WTC11 (cell line): ENCODE results near the gene COX6B1. TPM values are rescaled to one million over a fixed set of nuclear protein-coding genes. Genes with fewer than 3 reads are reported as not detected.
A peak's percentile ranks its signal among the peaks of the same experiment; 100 is the strongest.

Source experiments
- ATAC-seq: fragments of 200-7000 bp; cut with Tn5 transposase; 2 replicates; pipeline ENCODE4 v1.10.0; 2021; ENCODE audit warnings: mild to moderate bottlenecking, moderate library complexity
- CTCF ChIA-PET: fragments of 300-600 bp; sonication (Branson Sonifier 250); formaldehyde crosslinking; loops from one replicate; lab custom pipeline; 2021; ENCODE audit warnings: antibody characterized with exemption; lab: Charles Lee
- POLR2A ChIA-PET: fragments of 350-600 bp; sonication (Branson Sonifier 250); formaldehyde crosslinking; loops from one replicate; lab custom pipeline; 2021; ENCODE audit warnings: antibody characterized with exemption; lab: Charles Lee
- DNase-seq: peaks from one replicate; pipeline ENCODE4 v3.0.0; 2021; ENCODE audit warnings: low spot score
- H3K27ac Mint-ChIP-seq: 2 replicates; pipeline ENCODE4 v1.8.0; 2021; ENCODE audit warnings: mixed read lengths
- H3K27me3 Mint-ChIP-seq: 2 replicates; pipeline ENCODE4 v1.8.0; 2021; ENCODE audit warnings: low read depth, mild to moderate bottlenecking, moderate library complexity, mixed read lengths
- H3K36me3 Mint-ChIP-seq: 2 replicates; pipeline ENCODE4 v1.8.0; 2021; ENCODE audit warnings: mixed read lengths
- H3K4me1 Mint-ChIP-seq: 2 replicates; pipeline ENCODE4 v1.8.0; 2022; ENCODE audit warnings: mixed read lengths
- H3K4me3 Mint-ChIP-seq: 2 replicates; pipeline ENCODE4 v1.8.0; 2021; ENCODE audit warnings: mild to moderate bottlenecking, moderate library complexity, mixed read lengths
- H3K9me3 Mint-ChIP-seq: 2 replicates; pipeline ENCODE4 v1.8.0; 2021; ENCODE audit warnings: mixed read lengths
- CBFB ChIP-seq: sonication (generic); formaldehyde crosslinking; IDR thresholded peaks from 2 replicates; pipeline ENCODE4 v1.8.1; 2022; ENCODE audit warnings: mild to moderate bottlenecking, low read depth, missing genetic modification reagents
- ESRRA ChIP-seq: sonication (generic); formaldehyde crosslinking; IDR thresholded peaks from 2 replicates; pipeline ENCODE4 v1.8.1; 2022; ENCODE audit warnings: mild to moderate bottlenecking, missing genetic modification reagents, borderline replicate concordance
- NFE2L1 ChIP-seq: sonication (generic); formaldehyde crosslinking; IDR thresholded peaks from 2 replicates; pipeline ENCODE4 v1.8.1; 2023; ENCODE audit warnings: missing genetic modification reagents
- NFYB ChIP-seq: sonication (generic); formaldehyde crosslinking; conservative IDR thresholded peaks from 2 replicates; pipeline ENCODE4 v1.8.0; 2022; ENCODE audit warnings: low read depth, missing genetic modification reagents
- NR2C2 ChIP-seq: sonication (generic); formaldehyde crosslinking; IDR thresholded peaks from 2 replicates; pipeline ENCODE4 v1.8.0; 2022; ENCODE audit warnings: mild to moderate bottlenecking, missing genetic modification reagents
- RELA ChIP-seq: sonication (generic); formaldehyde crosslinking; IDR thresholded peaks from 2 replicates; pipeline ENCODE4 v1.8.1; 2022; ENCODE audit warnings: missing genetic modification reagents, mild to moderate bottlenecking, borderline replicate concordance
- SP1 ChIP-seq: sonication (generic); formaldehyde crosslinking; conservative IDR thresholded peaks from 2 replicates; pipeline ENCODE4 v1.8.1; 2022; ENCODE audit warnings: missing genetic modification reagents
- ZNF263 ChIP-seq: sonication (generic); formaldehyde crosslinking; IDR thresholded peaks from 2 replicates; pipeline ENCODE4 v1.8.1; 2022; ENCODE audit warnings: low read depth, mild to moderate bottlenecking, moderate library complexity, missing genetic modification reagents
- ZNF423 ChIP-seq: fragments of 250-450 bp; sonication (Bioruptor Pico); IDR thresholded peaks from 2 replicates; pipeline ENCODE4 v2.1.2; 2022; ENCODE audit warnings: mild to moderate bottlenecking, moderate library complexity
- ZNF671 ChIP-seq: fragments of 250-450 bp; sonication (Bioruptor Pico); IDR thresholded peaks from 2 replicates; pipeline ENCODE4 v1.8.0; 2021; ENCODE audit warnings: mild to moderate bottlenecking
- total RNA-seq: library from RNA; stranded (reverse); gene quantifications from 3 replicates; pipeline ENCODE4 v1.2.3, GENCODE V29; 2021
- TF ChIP-seq, protein P1 (sequence below): sonication (generic); formaldehyde crosslinking; IDR thresholded peaks from 2 replicates; pipeline ENCODE4 v1.8.0; 2022; ENCODE audit warnings: mild to moderate bottlenecking, missing genetic modification reagents
- TF ChIP-seq, protein P2 (sequence below): sonication (generic); formaldehyde crosslinking; IDR thresholded peaks from 2 replicates; pipeline ENCODE4 v1.8.1; 2022; ENCODE audit warnings: low read depth, missing genetic modification reagents, borderline replicate concordance
- TF ChIP-seq, protein P3 (sequence below): sonication (generic); formaldehyde crosslinking; IDR thresholded peaks from 2 replicates; pipeline ENCODE4 v1.8.1; 2022; ENCODE audit warnings: mild to moderate bottlenecking, missing genetic modification reagents, moderate library complexity, borderline replicate concordance
- TF ChIP-seq, protein P4 (sequence below): sonication (generic); formaldehyde crosslinking; IDR thresholded peaks from 2 replicates; pipeline ENCODE4 v1.8.1; 2023; ENCODE audit warnings: mild to moderate bottlenecking, missing genetic modification reagents, moderate library complexity
- TF ChIP-seq, protein P5 (sequence below): sonication (generic); formaldehyde crosslinking; conservative IDR thresholded peaks from 2 replicates; pipeline ENCODE4 v1.8.1; 2023; ENCODE audit warnings: mild to moderate bottlenecking, low read depth, missing genetic modification reagents, moderate library complexity
- TF ChIP-seq, protein P6 (sequence below): fragments of 250-450 bp; sonication (Bioruptor Pico); IDR thresholded peaks from 2 replicates; pipeline ENCODE4 v1.9.0; 2021; ENCODE audit warnings: moderate library complexity, mild to moderate bottlenecking, inconsistent platforms, borderline replicate concordance
- TF ChIP-seq, protein P7 (sequence below): sonication (generic); formaldehyde crosslinking; IDR thresholded peaks from 2 replicates; pipeline ENCODE4 v1.8.0; 2022; ENCODE audit warnings: mild to moderate bottlenecking, missing genetic modification reagents
- TF ChIP-seq, protein P8 (sequence below): sonication (generic); formaldehyde crosslinking; IDR thresholded peaks from 2 replicates; pipeline ENCODE4 v1.8.1; 2022; ENCODE audit warnings: low read depth, mild to moderate bottlenecking, moderate library complexity, missing genetic modification reagents, borderline replicate concordance
- TF ChIP-seq, protein P9 (sequence below): sonication (generic); formaldehyde crosslinking; IDR thresholded peaks from 2 replicates; pipeline ENCODE4 v1.8.1; 2022; ENCODE audit warnings: mild to moderate bottlenecking, moderate library complexity, missing genetic modification reagents

Gene COX6B1
- total RNA-seq, 1 experiment from 2014 or later = 536 TPM

DNA sequence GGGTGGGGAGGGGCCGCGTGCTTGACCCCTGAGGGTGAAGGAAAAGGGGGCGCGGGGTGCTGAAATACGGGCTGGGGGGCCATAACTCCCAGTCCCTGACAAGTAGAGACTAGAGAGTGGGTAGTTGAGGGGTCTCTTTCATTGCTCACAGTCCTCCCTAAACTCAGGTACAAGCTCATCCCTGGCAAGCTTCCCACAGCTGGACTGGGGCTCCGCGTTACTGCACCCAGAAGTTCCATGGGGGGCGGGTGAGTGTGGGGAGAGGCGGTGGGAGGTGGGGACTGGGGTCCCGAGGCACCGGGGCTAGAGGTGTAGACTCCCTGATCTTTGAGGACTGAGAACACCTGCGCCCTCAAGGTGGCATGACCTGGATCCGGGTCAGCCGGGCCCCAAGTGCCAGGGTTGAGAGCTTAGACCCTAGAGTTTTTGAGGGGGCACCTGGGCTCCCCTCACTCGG is 5.3 kb upstream of the COX6B1 start:
- Mint-ChIP-seq H3K9me3 (no peaks in the 10 kb centered on the region), H3K4me1 (peaks cover 34% of the 10 kb centered on the region), H3K27me3 (peaks cover 17% of the 10 kb centered on the region), H3K4me3 (peak overlapping the region; percentile 84), H3K27ac (no peak overlapping the region), H3K36me3 (peaks cover 3% of the 10 kb centered on the region; the same call in 1 of the 2 replicates)
- 0 out of 2 replicates have a peak, but pooled peaks have one; percentile 43 for TF ChIP-seq ZNF263 (CRISPR knock-in tag)
- no peak for TF ChIP-seq ZNF423 (CRISPR knock-in tag)
- TF ChIP-seq ZNF671 (CRISPR knock-in tag) = no peak
- no peak for TF ChIP-seq NR2C2 (CRISPR knock-in tag)
- ChIA-PET POLR2A (interaction anchor here (0.6 to 3.3 kb wide), 3 partner anchors 19 to 194 kb away, joined by 3 to 14 read pairs (median 6); no protein-coding TSS in a partner anchor), CTCF (interaction anchor here (0.6 to 2.8 kb wide), 5 partner anchors 50 to 148 kb away, joined by 3 to 19 read pairs (median 5); no protein-coding TSS in a partner anchor)
- no peak for ATAC-seq
- no peak for DNase-seq

DNA sequence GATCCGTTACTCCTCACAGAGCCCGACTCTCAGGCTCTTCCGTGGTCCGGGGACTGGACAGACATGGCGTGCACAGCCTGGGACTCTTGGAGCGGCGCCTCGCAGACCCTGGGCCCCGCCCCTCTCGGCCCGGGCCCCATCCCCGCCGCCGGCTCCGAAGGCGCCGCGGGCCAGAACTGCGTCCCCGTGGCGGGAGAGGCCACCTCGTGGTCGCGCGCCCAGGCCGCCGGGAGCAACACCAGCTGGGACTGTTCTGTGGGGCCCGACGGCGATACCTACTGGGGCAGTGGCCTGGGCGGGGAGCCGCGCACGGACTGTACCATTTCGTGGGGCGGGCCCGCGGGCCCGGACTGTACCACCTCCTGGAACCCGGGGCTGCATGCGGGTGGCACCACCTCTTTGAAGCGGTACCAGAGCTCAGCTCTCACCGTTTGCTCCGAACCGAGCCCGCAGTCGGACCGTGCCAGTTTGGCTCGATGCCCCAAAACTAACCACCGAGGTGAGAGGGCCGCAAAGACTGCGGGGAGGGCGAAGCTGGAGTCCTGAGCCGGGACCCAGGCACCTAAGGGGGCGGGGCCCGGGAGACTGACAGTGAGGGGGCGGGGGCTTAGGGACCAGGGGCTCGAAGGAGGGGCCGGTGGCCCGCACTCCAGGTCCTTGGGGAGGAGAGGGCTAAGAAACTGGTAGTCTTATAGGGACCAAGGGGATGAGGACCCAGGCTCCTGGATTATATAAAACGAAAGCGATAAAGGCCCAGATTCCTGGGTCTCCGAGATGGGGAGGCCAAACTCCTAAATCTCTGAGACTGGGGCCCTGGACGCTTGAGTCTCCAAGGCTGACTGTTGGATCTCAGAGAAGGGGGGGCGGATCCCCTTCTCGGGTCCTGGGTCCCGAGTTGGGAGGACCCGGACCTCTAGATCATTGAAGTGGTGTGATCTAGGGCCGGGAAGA is 4.6 kb upstream of the COX6B1 start:
- H3K4me3 Mint-ChIP-seq = peak overlapping the region; percentile 84
- ATAC-seq (peak; percentile 29), DNase-seq (peak; percentile 90)
- ChIA-PET POLR2A (interaction anchor here (0.5 to 3.3 kb wide), 9 partner anchors 19 to 195 kb away, joined by 3 to 14 read pairs (median 4); partner anchors contain the start of genes PSENEN and U2AF1L4), CTCF (interaction anchor here (0.6 to 3.1 kb wide), 12 partner anchors 25 to 577 kb away, joined by 3 to 19 read pairs (median 5); no protein-coding TSS in a partner anchor)
- peak overlapping the region; percentile 93 for H3K27ac Mint-ChIP-seq
- H3K27me3 Mint-ChIP-seq = peaks cover 17% of the 10 kb centered on the region
- no peaks in the 10 kb centered on the region for H3K36me3 Mint-ChIP-seq
- peaks cover 34% of the 10 kb centered on the region for H3K4me1 Mint-ChIP-seq
- H3K9me3 Mint-ChIP-seq = no peaks in the 10 kb centered on the region
- TF ChIP-seq, protein P1, sequence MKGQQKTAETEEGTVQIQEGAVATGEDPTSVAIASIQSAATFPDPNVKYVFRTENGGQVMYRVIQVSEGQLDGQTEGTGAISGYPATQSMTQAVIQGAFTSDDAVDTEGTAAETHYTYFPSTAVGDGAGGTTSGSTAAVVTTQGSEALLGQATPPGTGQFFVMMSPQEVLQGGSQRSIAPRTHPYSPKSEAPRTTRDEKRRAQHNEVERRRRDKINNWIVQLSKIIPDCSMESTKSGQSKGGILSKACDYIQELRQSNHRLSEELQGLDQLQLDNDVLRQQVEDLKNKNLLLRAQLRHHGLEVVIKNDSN (CRISPR knock-in tag) = no peak
- no peak for TF ChIP-seq CBFB
- TF ChIP-seq SP1 (CRISPR knock-in tag) = peak; percentile 79
- TF ChIP-seq, protein P2, sequence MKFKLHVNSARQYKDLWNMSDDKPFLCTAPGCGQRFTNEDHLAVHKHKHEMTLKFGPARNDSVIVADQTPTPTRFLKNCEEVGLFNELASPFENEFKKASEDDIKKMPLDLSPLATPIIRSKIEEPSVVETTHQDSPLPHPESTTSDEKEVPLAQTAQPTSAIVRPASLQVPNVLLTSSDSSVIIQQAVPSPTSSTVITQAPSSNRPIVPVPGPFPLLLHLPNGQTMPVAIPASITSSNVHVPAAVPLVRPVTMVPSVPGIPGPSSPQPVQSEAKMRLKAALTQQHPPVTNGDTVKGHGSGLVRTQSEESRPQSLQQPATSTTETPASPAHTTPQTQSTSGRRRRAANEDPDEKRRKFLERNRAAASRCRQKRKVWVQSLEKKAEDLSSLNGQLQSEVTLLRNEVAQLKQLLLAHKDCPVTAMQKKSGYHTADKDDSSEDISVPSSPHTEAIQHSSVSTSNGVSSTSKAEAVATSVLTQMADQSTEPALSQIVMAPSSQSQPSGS (CRISPR knock-in tag) = no peak
- TF ChIP-seq, protein P3, sequence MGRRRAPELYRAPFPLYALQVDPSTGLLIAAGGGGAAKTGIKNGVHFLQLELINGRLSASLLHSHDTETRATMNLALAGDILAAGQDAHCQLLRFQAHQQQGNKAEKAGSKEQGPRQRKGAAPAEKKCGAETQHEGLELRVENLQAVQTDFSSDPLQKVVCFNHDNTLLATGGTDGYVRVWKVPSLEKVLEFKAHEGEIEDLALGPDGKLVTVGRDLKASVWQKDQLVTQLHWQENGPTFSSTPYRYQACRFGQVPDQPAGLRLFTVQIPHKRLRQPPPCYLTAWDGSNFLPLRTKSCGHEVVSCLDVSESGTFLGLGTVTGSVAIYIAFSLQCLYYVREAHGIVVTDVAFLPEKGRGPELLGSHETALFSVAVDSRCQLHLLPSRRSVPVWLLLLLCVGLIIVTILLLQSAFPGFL (CRISPR knock-in tag) = no peak
- TF ChIP-seq, protein P4, sequence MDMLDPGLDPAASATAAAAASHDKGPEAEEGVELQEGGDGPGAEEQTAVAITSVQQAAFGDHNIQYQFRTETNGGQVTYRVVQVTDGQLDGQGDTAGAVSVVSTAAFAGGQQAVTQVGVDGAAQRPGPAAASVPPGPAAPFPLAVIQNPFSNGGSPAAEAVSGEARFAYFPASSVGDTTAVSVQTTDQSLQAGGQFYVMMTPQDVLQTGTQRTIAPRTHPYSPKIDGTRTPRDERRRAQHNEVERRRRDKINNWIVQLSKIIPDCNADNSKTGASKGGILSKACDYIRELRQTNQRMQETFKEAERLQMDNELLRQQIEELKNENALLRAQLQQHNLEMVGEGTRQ (CRISPR knock-in tag) = no peak
- peak; percentile 61; the same call in 1 of the 2 replicates for TF ChIP-seq ESRRA (CRISPR knock-in tag)
- 0 out of 2 replicates have a peak, but pooled peaks have one; percentile 51 for TF ChIP-seq NFE2L1 (CRISPR knock-in tag)
- peak; percentile 70; the same call in 1 of the 2 replicates for TF ChIP-seq RELA (CRISPR knock-in tag)
- TF ChIP-seq, protein P5, sequence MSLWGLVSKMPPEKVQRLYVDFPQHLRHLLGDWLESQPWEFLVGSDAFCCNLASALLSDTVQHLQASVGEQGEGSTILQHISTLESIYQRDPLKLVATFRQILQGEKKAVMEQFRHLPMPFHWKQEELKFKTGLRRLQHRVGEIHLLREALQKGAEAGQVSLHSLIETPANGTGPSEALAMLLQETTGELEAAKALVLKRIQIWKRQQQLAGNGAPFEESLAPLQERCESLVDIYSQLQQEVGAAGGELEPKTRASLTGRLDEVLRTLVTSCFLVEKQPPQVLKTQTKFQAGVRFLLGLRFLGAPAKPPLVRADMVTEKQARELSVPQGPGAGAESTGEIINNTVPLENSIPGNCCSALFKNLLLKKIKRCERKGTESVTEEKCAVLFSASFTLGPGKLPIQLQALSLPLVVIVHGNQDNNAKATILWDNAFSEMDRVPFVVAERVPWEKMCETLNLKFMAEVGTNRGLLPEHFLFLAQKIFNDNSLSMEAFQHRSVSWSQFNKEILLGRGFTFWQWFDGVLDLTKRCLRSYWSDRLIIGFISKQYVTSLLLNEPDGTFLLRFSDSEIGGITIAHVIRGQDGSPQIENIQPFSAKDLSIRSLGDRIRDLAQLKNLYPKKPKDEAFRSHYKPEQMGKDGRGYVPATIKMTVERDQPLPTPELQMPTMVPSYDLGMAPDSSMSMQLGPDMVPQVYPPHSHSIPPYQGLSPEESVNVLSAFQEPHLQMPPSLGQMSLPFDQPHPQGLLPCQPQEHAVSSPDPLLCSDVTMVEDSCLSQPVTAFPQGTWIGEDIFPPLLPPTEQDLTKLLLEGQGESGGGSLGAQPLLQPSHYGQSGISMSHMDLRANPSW (CRISPR knock-in tag) = no peak
- TF ChIP-seq, protein P6, sequence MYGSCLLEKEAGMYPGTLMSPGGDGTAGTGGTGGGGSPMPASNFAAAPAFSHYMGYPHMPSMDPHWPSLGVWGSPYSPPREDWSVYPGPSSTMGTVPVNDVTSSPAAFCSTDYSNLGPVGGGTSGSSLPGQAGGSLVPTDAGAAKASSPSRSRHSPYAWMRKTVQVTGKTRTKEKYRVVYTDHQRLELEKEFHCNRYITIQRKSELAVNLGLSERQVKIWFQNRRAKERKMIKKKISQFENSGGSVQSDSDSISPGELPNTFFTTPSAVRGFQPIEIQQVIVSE (CRISPR knock-in tag) = no peak
- TF ChIP-seq, protein P7, sequence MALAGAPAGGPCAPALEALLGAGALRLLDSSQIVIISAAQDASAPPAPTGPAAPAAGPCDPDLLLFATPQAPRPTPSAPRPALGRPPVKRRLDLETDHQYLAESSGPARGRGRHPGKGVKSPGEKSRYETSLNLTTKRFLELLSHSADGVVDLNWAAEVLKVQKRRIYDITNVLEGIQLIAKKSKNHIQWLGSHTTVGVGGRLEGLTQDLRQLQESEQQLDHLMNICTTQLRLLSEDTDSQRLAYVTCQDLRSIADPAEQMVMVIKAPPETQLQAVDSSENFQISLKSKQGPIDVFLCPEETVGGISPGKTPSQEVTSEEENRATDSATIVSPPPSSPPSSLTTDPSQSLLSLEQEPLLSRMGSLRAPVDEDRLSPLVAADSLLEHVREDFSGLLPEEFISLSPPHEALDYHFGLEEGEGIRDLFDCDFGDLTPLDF (CRISPR knock-in tag) = no peak; the same call in 1 of the 2 replicates
- TF ChIP-seq, protein P8, sequence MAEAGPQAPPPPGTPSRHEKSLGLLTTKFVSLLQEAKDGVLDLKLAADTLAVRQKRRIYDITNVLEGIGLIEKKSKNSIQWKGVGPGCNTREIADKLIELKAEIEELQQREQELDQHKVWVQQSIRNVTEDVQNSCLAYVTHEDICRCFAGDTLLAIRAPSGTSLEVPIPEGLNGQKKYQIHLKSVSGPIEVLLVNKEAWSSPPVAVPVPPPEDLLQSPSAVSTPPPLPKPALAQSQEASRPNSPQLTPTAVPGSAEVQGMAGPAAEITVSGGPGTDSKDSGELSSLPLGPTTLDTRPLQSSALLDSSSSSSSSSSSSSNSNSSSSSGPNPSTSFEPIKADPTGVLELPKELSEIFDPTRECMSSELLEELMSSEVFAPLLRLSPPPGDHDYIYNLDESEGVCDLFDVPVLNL (CRISPR knock-in tag) = peak; percentile 29; the same call in 1 of the 2 replicates
- TF ChIP-seq, protein P9, sequence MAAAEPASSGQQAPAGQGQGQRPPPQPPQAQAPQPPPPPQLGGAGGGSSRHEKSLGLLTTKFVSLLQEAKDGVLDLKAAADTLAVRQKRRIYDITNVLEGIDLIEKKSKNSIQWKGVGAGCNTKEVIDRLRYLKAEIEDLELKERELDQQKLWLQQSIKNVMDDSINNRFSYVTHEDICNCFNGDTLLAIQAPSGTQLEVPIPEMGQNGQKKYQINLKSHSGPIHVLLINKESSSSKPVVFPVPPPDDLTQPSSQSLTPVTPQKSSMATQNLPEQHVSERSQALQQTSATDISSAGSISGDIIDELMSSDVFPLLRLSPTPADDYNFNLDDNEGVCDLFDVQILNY = 0 out of 2 replicates have a peak, but pooled peaks have one; percentile 69
- 0 out of 2 replicates have a peak, but pooled peaks have one; percentile 30 for TF ChIP-seq NFYB (CRISPR knock-in tag)
